ENCODE results near the gene TUBGCP2. TPM values are rescaled to one million over a fixed set of nuclear protein-coding genes. Genes with fewer than 3 reads are reported as not detected.

TUBGCP2 gene
- total RNA-seq, 1 experiment from 2014 or later: 35.4 TPM

GRCh38 chr10:133294189-133294588 is 14.5 kb downstream of the TUBGCP2 start:
- Histone ChIP-seq H2AFZ (ENCODE audit: low read depth, low read length, poor library complexity, severe bottlenecking) (no peak overlapping the region), H3K9ac (ENCODE audit: low read length) (no peak overlapping the region)

More at GRCh38 chr10:133294189-133294588, 14.5 kb downstream of the TUBGCP2 start:
- H3K27me3 ChIP-seq (ENCODE audit: insufficient read depth, low read length): no peaks in the 10 kb centered on the region
- ChIA-PET CTCF (no interaction called here), RAD21 (ENCODE audit: low non-redundant PET in 1 of 2, low total read pairs in 2 of 2, uncharacterized antibody in 2 of 2, unreplicated experiment in 2 of 2) (no interaction called here), POLR2A (no interaction called here)
- no peaks in the 10 kb centered on the region for H4K20me1 ChIP-seq (ENCODE audit: insufficient read depth)
- TF ChIP-seq CBX3 (IDR thresholded peaks at IDR 0.05; ENCODE audit: low read depth) (no peak), CEBPB (IDR thresholded peaks at IDR 0.05; ENCODE audit: low read depth) (no peak), ZFX (IDR thresholded peaks at IDR 0.05) (no peak), EZH2phosphoT487 (IDR thresholded peaks at IDR 0.05; ENCODE audit: borderline replicate concordance) (no peak), ZNF274 (IDR thresholded peaks at IDR 0.05; ENCODE audit: low read depth, low read length) (no peak), SP1 (IDR thresholded peaks at IDR 0.05; ENCODE audit: low read depth) (no peak), MAX (IDR thresholded peaks at IDR 0.05) (no peak), JUND (IDR thresholded peaks at IDR 0.05) (no peak), ATF3 (IDR thresholded peaks at IDR 0.05) (no peak), POLR2A (IDR thresholded peaks at IDR 0.05; ENCODE audit: borderline replicate concordance, extremely low read depth, insufficient read depth, insufficient read length) (no peak), TCF7L2 (IDR thresholded peaks at IDR 0.05; ENCODE audit: borderline replicate concordance, extremely low read depth, insufficient read depth, insufficient read length) (no peak), EGR1 (IDR thresholded peaks at IDR 0.05; ENCODE audit: low read depth) (no peak), SRF (IDR thresholded peaks at IDR 0.05; ENCODE audit: low read depth) (no peak), YY1 (IDR thresholded peaks at IDR 0.05; ENCODE audit: extremely low read depth, insufficient replicate concordance, low read depth, low read length) (no peak), RAD21 (IDR thresholded peaks at IDR 0.05; ENCODE audit: low read depth) (no peak), CTCF (IDR thresholded peaks at IDR 0.05 in 2 of 3, conservative IDR thresholded peaks at IDR 0.05 in 1 of 3; ENCODE audit: borderline replicate concordance in 1 of 3, insufficient read depth in 1 of 3, low read depth in 2 of 3, low read length in 2 of 3) (no peak), FOSL1 (IDR thresholded peaks at IDR 0.05; ENCODE audit: low read depth) (no peak), ZBTB33 (IDR thresholded peaks at IDR 0.05; ENCODE audit: extremely low read depth, insufficient replicate concordance, low read length) (no peak), EZH2 (IDR thresholded peaks at IDR 0.05) (no peak)
- H3K4me3 ChIP-seq (replicated peaks in 1 of 2; ENCODE audit: low read depth in 1 of 2, low read length in 2 of 2): no peak overlapping the region
- H3K27ac ChIP-seq (ENCODE audit: low read depth, low read length): no peak overlapping the region
- no TSS peak for BruUV-seq (replicated peaks)
- peaks cover 0 to 6% of the 10 kb centered on the region in 2 experiments; a peak in 1 of 4 replicates for H3K4me1 ChIP-seq (ENCODE audit: control insufficient read depth in 1 of 2, insufficient read depth in 2 of 2, low read length in 2 of 2)
- ATAC-seq (no peak), DNase-seq (ENCODE audit: low read depth, low spot score) (no peak)
- H3K79me2 ChIP-seq (ENCODE audit: insufficient read depth, low read length): no peaks in the 10 kb centered on the region
- no peaks in the 10 kb centered on the region; a peak in 2 of 4 replicates for H3K36me3 ChIP-seq (ENCODE audit: control insufficient read depth in 1 of 2, insufficient read depth in 2 of 2, low read length in 2 of 2)
- H3K9me3 ChIP-seq (ENCODE audit: control insufficient read depth in 1 of 2, insufficient read depth in 1 of 2, low read depth in 1 of 2, low read length in 2 of 2): no peaks in the 10 kb centered on the region
- H3K9me2 ChIP-seq (ENCODE audit: insufficient read depth): no peaks in the 10 kb centered on the region
- intact Hi-C loops (cut with micrococcal nuclease): no loop called here
- no peak overlapping the region for H3K4me2 ChIP-seq (ENCODE audit: low read length)
